ENCODE measurements around the gene PDIA6.

PDIA6 gene

GRCh38 chr2:10820978-10821695 lies 8.6 kb upstream of the PDIA6 start:
- no peaks in the 10 kb centered on the region for H3K4me1 ChIP-seq (ENCODE audit: control insufficient read depth, insufficient read depth, low read depth, low read length)

GRCh38 chr2:10820562-10820961 lies 8.0 kb upstream of the PDIA6 start:
- DNase-seq: no peak
- Histone ChIP-seq H3K23ac (ENCODE audit: low read length in 2 of 2) (no peak overlapping the region), H2AK5ac (ENCODE audit: low read length, severe bottlenecking) (no peak overlapping the region)

More at GRCh38 chr2:10820978-10821695, 8.6 kb upstream of the PDIA6 start:
- Histone ChIP-seq H4K8ac (ENCODE audit: low read length) (no peak overlapping the region), H3K27ac (ENCODE audit: low read length, poor library complexity, severe bottlenecking) (no peak overlapping the region), H2BK120ac (ENCODE audit: low read depth, low read length) (no peak overlapping the region), H2AK5ac (ENCODE audit: low read length, severe bottlenecking) (no peak overlapping the region), H2BK15ac (ENCODE audit: low read depth, poor library complexity, severe bottlenecking) (no peak overlapping the region), H3K4ac (ENCODE audit: low read depth in 1 of 2, low read length in 2 of 2) (no peak overlapping the region), H3K9ac (ENCODE audit: low read length) (no peak overlapping the region), H3K36me3 (ENCODE audit: control insufficient read depth in 1 of 2, insufficient read depth in 2 of 2, low read depth in 1 of 2, low read length in 2 of 2) (no peaks in the 10 kb centered on the region), H3K4me2 (ENCODE audit: low read length, poor library complexity, severe bottlenecking) (no peak overlapping the region), H2BK5ac (ENCODE audit: low read depth, low read length, poor library complexity, severe bottlenecking) (no peak overlapping the region), H3K23ac (ENCODE audit: low read length in 2 of 2) (no peak overlapping the region), H4K91ac (ENCODE audit: low read length) (no peak overlapping the region), H2AFZ (ENCODE audit: low read depth, low read length) (no peak overlapping the region), H3K18ac (ENCODE audit: low read depth in 1 of 2, low read length in 2 of 2) (no peak overlapping the region), H3K79me1 (replicated peaks; ENCODE audit: low read length, poor library complexity, severe bottlenecking) (no peaks in the 10 kb centered on the region), H3K27me3 (ENCODE audit: control insufficient read depth in 1 of 2, insufficient read depth in 1 of 2, low read length in 2 of 2) (peaks cover 51 to 75% of the 10 kb centered on the region in 2 experiments), H3K9me3 (ENCODE audit: control insufficient read depth, low read length) (peaks cover 5% of the 10 kb centered on the region), H2BK12ac (ENCODE audit: low read length in 2 of 2) (no peak overlapping the region), H3K14ac (ENCODE audit: low read length in 2 of 2) (no peak overlapping the region), H3K4me3 (ENCODE audit: insufficient read depth in 1 of 2, low read depth in 1 of 2, low read length in 2 of 2) (no peak overlapping the region)
- DNase-seq: no peak
- WGBS: 86% methylated on average over 12 of the region's 13 CpGs

GRCh38 chr2:10819714-10820314 lies 7.2 kb upstream of the PDIA6 start:
- H2AFZ ChIP-seq (ENCODE audit: low read depth, low read length): no peak overlapping the region
- H2BK120ac ChIP-seq (ENCODE audit: low read depth, low read length): no peak overlapping the region
- H2BK15ac ChIP-seq (ENCODE audit: low read depth, poor library complexity, severe bottlenecking): no peak overlapping the region
- no peak overlapping the region for H3K23ac ChIP-seq (ENCODE audit: low read length in 2 of 2)
- no peaks in the 10 kb centered on the region for H3K79me1 ChIP-seq (replicated peaks; ENCODE audit: low read length, poor library complexity, severe bottlenecking)
- H3K27me3 ChIP-seq (ENCODE audit: control insufficient read depth in 1 of 2, insufficient read depth in 1 of 2, low read length in 2 of 2): peaks cover 46 to 63% of the 10 kb centered on the region in 2 experiments
- no peak overlapping the region for H3K18ac ChIP-seq (ENCODE audit: low read depth in 1 of 2, low read length in 2 of 2)
- no peak overlapping the region for H3K4ac ChIP-seq (ENCODE audit: low read depth in 1 of 2, low read length in 2 of 2)
- H3K14ac ChIP-seq (ENCODE audit: low read length in 2 of 2): no peak overlapping the region
- no peaks in the 10 kb centered on the region for H3K9me3 ChIP-seq (ENCODE audit: control insufficient read depth, low read length)
- no peak overlapping the region for H4K91ac ChIP-seq (ENCODE audit: low read length)
- H3K9ac ChIP-seq (ENCODE audit: low read length): no peak overlapping the region
- H3K4me3 ChIP-seq (ENCODE audit: insufficient read depth in 1 of 2, low read depth in 1 of 2, low read length in 2 of 2): no peak overlapping the region
- DNase-seq: no peak
- peaks cover under 1% of the 10 kb centered on the region for H3K4me1 ChIP-seq (ENCODE audit: control insufficient read depth, insufficient read depth, low read depth, low read length)
- no peak overlapping the region for H4K8ac ChIP-seq (ENCODE audit: low read length)
- no peak overlapping the region for H3K4me2 ChIP-seq (ENCODE audit: low read length, poor library complexity, severe bottlenecking)
- no peak overlapping the region for H2BK12ac ChIP-seq (ENCODE audit: low read length in 2 of 2)
- WGBS: 94% methylated on average over 12 of the region's 12 CpGs
- H2AK5ac ChIP-seq (ENCODE audit: low read length, severe bottlenecking): no peak overlapping the region
- H3K36me3 ChIP-seq (ENCODE audit: control insufficient read depth in 1 of 2, insufficient read depth in 2 of 2, low read depth in 1 of 2, low read length in 2 of 2): no peaks in the 10 kb centered on the region
- H3K27ac ChIP-seq (ENCODE audit: low read length, poor library complexity, severe bottlenecking): no peak overlapping the region
- H2BK5ac ChIP-seq (ENCODE audit: low read depth, low read length, poor library complexity, severe bottlenecking): no peak overlapping the region

More at GRCh38 chr2:10820562-10820961, 8.0 kb upstream of the PDIA6 start:
- Histone ChIP-seq H2AFZ (ENCODE audit: low read depth, low read length) (no peak overlapping the region), H3K27ac (ENCODE audit: low read length, poor library complexity, severe bottlenecking) (no peak overlapping the region), H4K8ac (ENCODE audit: low read length) (no peak overlapping the region), H3K27me3 (ENCODE audit: control insufficient read depth in 1 of 2, insufficient read depth in 1 of 2, low read length in 2 of 2) (peaks cover 47 to 70% of the 10 kb centered on the region in 2 experiments), H3K9ac (ENCODE audit: low read length) (no peak overlapping the region), H4K91ac (ENCODE audit: low read length) (no peak overlapping the region), H2BK5ac (ENCODE audit: low read depth, low read length, poor library complexity, severe bottlenecking) (no peak overlapping the region), H2BK15ac (ENCODE audit: low read depth, poor library complexity, severe bottlenecking) (no peak overlapping the region), H3K18ac (ENCODE audit: low read depth in 1 of 2, low read length in 2 of 2) (no peak overlapping the region), H2BK120ac (ENCODE audit: low read depth, low read length) (no peak overlapping the region), H3K4me3 (ENCODE audit: insufficient read depth in 1 of 2, low read depth in 1 of 2, low read length in 2 of 2) (no peak overlapping the region), H3K79me1 (replicated peaks; ENCODE audit: low read length, poor library complexity, severe bottlenecking) (no peaks in the 10 kb centered on the region), H2BK12ac (ENCODE audit: low read length in 2 of 2) (no peak overlapping the region), H3K4me1 (ENCODE audit: control insufficient read depth, insufficient read depth, low read depth, low read length) (no peaks in the 10 kb centered on the region), H3K14ac (ENCODE audit: low read length in 2 of 2) (no peak overlapping the region), H3K4me2 (ENCODE audit: low read length, poor library complexity, severe bottlenecking) (no peak overlapping the region), H3K9me3 (ENCODE audit: control insufficient read depth, low read length) (peaks cover under 1% of the 10 kb centered on the region), H3K36me3 (ENCODE audit: control insufficient read depth in 1 of 2, insufficient read depth in 2 of 2, low read depth in 1 of 2, low read length in 2 of 2) (no peaks in the 10 kb centered on the region), H3K4ac (ENCODE audit: low read depth in 1 of 2, low read length in 2 of 2) (no peak overlapping the region)
- WGBS: 74% methylated on average over 7 of the region's 8 CpGs

GRCh38 chr2:10818984-10819383 lies 6.4 kb upstream of the PDIA6 start:
- H3K79me1 ChIP-seq (replicated peaks; ENCODE audit: low read length, poor library complexity, severe bottlenecking): no peaks in the 10 kb centered on the region
- H3K14ac ChIP-seq (ENCODE audit: low read length in 2 of 2): no peak overlapping the region
- no peak overlapping the region for H2AK5ac ChIP-seq (ENCODE audit: low read length, severe bottlenecking)
- no peak overlapping the region for H2BK5ac ChIP-seq (ENCODE audit: low read depth, low read length, poor library complexity, severe bottlenecking)
- no peak overlapping the region for H2BK120ac ChIP-seq (ENCODE audit: low read depth, low read length)
- no peak overlapping the region for H3K27ac ChIP-seq (ENCODE audit: low read length, poor library complexity, severe bottlenecking)
- no peak overlapping the region for H2AFZ ChIP-seq (ENCODE audit: low read depth, low read length)
- no peak overlapping the region for H3K4me2 ChIP-seq (ENCODE audit: low read length, poor library complexity, severe bottlenecking)
- no peak overlapping the region for H3K4ac ChIP-seq (ENCODE audit: low read depth in 1 of 2, low read length in 2 of 2)
- 55% methylated on average over 2 of the region's 3 CpGs for WGBS
- H3K27me3 ChIP-seq (ENCODE audit: control insufficient read depth in 1 of 2, insufficient read depth in 1 of 2, low read length in 2 of 2): peaks cover 41 to 55% of the 10 kb centered on the region in 2 experiments
- no peak overlapping the region for H2BK15ac ChIP-seq (ENCODE audit: low read depth, poor library complexity, severe bottlenecking)
- H4K8ac ChIP-seq (ENCODE audit: low read length): no peak overlapping the region
- H3K18ac ChIP-seq (ENCODE audit: low read depth in 1 of 2, low read length in 2 of 2): no peak overlapping the region
- H2BK12ac ChIP-seq (ENCODE audit: low read length in 2 of 2): no peak overlapping the region
- no peak overlapping the region for H3K23ac ChIP-seq (ENCODE audit: low read length in 2 of 2)
- DNase-seq: no peak
- no peak overlapping the region for H3K4me3 ChIP-seq (ENCODE audit: insufficient read depth in 1 of 2, low read depth in 1 of 2, low read length in 2 of 2)
- H3K9me3 ChIP-seq (ENCODE audit: control insufficient read depth, low read length): no peaks in the 10 kb centered on the region
- no peak overlapping the region for H4K91ac ChIP-seq (ENCODE audit: low read length)
- peaks cover 5% of the 10 kb centered on the region for H3K4me1 ChIP-seq (ENCODE audit: control insufficient read depth, insufficient read depth, low read depth, low read length)
- no peak overlapping the region for H3K9ac ChIP-seq (ENCODE audit: low read length)
- H3K36me3 ChIP-seq (ENCODE audit: control insufficient read depth in 1 of 2, insufficient read depth in 2 of 2, low read depth in 1 of 2, low read length in 2 of 2): no peaks in the 10 kb centered on the region
